ENCODE data around the gene ATP8A2.

- TF ChIP-seq MLX (CRISPR knock-in tag; IDR thresholded peaks at IDR 0.05) (no peak), CTCF (IDR thresholded peaks at IDR 0.05) (no peak)
Measured at GRCh38 chr13:25462301-25463125, 90.7 kb downstream of the ATP8A2 start.

All from WTC11 (cell line).